ENCODE measurements around the gene CCDC136.

- TF ChIP-seq CTCF (conservative IDR thresholded peaks at IDR 0.05; ENCODE audit: low read depth in 2 of 2): no peak
- TF ChIP-seq REST (IDR thresholded peaks at IDR 0.05; ENCODE audit: unreplicated experiment): no peak
These were observed 76.3 kb downstream of the CCDC136 start for GRCh38 chr7:128867842-128868623.

Measured in GM23338 (cell line).